Parietal lobe (tissue), 1 donor: ENCODE data around the gene CCDC57. TPM values are rescaled to one million over a fixed set of nuclear protein-coding genes. Genes with fewer than 3 reads are reported as not detected.

Experiments used
- total RNA-seq: library from RNA; depleted of rRNA; stranded (reverse); fragments of >200 nt; gene quantifications from one replicate; pipeline ENCODE4 v1.2.3, GENCODE V29; 2014

The CCDC57 gene, protein sequence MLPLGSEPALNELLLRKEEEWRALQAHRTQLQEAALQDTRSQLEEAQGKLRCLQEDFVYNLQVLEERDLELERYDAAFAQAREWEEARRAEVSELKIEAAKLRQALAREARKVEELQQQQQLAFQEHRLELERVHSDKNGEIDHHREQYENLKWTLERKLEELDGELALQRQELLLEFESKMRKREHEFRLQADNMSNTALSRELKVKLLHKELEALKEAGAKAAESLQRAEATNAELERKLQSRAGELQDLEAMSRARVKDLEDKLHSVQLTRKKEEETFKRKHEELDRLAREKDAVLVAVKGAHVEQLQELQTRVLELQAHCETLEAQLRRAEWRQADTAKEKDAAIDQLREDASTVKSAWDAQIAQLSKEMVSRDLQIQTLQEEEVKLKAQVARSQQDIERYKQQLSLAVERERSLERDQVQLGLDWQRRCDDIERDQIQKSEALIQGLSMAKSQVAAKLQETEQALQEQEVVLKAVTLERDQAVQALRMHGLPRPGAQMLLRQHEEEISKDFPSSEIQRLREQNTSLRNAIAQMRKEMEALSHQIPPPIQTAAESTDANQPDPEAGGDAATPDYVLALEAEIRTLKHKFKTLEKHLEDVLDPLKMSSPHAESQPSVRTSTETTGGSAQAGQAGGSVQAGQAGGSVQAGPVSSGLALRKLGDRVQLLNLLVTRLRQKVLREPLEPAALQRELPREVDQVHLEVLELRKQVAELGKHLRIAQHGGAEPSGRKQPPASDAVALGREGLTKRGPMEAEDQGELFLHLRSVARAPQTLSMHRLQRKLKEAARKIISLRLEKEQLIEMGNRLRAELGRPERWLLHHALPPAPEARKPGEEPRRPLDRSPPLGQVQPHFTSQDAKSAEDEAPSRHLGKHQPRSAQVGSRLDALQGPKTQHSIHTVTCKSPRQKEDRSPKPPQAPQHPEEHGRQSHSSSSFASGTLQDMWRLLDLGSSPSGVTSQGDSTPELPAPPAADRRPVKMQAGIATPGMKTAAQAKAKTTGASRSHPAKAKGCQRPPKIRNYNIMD
- 72.0 TPM for total RNA-seq

DNA sequence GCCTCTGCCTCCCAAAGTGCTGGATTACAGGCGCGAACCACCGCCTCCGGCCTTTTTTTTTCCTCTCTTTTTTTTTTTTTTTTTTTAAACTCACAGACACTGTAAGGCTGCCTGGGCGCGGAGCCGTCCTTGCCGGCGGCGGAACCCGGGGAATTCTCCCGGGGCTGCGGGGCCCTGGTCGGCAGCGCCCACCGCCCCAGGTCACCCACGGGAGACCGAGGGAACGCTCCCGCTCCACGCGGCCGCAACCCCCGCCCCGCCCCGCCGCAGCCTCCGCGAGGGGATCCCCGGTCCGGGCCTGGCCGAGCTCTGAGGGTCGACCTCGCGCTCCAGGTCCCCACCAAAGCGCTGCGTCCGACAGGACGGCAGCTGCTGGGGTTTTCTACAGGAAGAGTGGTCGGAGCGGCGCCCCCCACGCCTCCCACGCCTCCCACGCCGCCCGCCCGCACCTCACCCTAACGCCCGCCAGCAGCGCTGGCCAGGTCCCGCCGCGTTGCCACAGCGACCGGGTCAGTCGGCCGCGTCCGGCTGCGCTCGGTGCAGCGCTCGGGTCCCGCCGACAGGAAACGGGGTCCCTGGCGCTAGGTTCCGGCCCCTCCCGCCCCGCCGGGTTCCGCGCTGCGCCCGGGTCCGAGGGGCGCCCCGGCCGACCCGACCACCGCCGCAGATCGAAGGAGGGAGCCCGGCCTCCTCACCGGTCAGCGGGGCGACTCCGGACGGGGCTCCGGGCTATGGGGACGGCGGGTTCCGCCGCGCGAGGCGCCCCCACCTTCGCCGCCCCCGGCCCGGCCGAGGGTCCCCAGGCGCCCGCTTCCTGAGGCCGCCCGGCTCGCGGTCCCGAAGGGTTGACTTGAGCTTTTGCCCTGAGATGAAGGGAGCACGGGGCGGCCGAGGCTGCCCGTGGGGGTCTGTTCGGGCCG lies at the start of gene CCDC57:
TSS of gene CCDC57 (minus strand) at position 512 of the 920 bp plus-strand sequence. CDS start 10,898 bp downstream, outside the sequence.

DNA sequence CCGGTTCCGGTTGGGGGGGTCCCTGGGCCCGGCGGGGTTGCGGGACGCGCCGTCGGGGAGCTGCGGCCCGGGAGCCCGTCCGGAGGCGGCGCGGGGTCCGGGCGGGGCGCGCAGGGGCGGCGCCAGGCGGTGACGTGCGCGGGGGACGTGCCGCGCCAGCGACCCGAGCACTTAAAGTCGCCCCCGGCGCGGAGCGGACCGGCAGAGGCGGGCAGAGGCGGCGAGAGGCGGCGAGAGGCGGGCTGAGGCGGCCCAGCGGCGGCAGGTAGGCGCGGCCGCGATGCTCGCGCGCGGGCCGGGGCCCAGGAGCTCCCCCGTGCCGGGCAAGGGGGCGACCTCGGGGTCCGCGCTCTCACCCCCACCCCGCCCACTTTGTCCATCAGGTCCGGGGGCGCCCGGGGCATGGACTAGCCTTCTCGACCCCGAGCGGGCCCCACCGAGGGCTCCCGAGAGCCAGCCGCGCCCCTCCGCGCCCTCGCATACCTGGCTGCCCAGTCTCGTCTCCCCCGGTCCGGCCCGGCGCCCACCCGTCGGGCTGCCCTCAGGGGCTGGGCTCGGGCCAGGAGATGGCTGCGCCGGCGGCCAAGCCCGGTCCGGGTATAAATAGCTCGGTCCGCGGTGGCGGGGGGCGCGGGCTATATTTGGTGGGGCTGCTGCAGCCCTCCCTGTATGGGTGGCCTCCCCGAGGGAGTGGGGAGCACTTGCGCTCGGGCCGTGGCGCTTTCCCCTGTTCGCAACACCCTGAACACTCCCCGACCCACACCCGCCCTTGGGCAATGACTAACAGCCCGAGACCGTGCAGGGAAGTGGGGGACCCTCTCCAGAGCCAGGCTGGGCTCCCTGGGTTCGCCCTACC lies 16.4 kb upstream of the CCDC57 start, which contains the start of gene SLC16A3:
TSS of gene SLC16A3 (plus strand) at position 201 of the 856 bp plus-strand sequence. CDS start 6,967 bp downstream, outside the sequence.

DNA sequence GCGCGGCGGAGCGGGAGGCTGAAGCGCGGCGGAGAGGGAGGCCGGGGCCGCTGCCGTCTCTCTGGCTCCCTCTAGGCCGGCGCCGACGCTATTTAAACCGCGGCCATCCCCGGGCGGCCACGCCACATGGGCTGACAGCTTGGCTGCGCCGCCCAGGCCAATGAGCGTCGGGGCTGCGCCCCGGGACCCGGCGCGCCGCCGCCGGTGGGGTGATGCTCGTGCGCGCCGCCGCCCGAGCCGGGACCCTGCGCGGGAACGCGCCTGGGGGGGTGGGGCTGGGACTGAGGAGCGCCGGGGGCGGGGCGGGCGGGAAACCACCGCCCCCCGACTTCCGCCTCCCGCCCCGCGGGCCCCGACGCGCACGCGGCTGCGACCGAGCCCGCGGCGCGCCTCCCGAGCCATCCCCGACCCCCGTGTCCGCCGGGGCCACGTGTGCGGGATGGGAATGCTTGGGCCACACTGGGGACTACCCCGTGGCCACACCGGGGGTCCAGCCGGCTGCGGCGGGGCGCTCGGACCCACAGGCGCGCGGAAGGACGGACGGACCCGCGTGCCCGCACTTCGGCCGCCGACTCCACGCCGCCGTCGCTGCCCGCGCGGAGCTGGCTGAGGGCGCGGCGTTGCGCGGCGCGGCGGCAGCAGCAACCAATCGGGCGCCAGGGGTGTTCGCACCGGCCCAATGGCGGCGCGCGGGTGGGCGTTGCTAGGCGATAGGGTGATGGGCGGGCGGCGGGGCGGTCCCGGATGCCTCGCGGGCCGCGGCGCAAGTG lies 114.3 kb downstream of the CCDC57 start, which contains the start of gene FASN:
TSS of gene FASN (minus strand) at position 68 of the 770 bp plus-strand sequence. CDS start 1,791 bp downstream, outside the sequence.

DNA sequence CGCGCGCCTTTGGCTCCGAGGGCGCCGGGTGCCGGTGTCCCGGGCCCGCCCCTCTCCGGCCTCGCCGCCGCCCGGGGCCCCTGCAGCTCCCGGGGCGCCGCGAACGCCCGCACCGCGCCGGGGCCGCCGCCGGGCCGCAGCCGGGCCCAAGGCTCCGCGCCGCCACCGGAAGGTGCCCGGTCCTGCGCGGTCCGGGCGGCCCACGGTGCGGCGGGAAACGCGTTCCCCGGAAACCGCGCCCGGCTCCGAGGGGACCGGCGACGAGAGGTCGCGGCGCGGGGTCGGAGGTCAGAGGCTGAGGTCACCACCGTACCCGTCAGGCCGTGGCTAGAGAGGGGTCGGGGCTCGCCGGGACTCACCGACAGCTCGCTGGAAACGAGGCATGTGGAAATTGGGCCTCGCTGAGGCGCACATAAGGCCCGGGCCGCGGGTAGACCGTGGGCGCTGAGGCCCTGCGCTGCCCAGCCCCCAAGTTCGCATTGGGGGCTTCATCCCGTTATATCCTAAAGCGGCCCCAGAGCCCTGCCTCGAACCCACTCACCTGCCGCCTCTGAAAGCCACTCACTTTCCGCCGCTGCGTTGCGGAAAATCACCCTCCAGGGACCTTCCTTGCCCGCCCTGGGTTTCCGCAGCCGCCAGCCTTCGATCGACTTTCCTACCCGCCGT lies 146.9 kb downstream of the CCDC57 start, which contains the start of gene DUS1L:
TSS of gene DUS1L (minus strand) at position 167 of the 666 bp plus-strand sequence. CDS start 745 bp downstream, outside the sequence.

DNA sequence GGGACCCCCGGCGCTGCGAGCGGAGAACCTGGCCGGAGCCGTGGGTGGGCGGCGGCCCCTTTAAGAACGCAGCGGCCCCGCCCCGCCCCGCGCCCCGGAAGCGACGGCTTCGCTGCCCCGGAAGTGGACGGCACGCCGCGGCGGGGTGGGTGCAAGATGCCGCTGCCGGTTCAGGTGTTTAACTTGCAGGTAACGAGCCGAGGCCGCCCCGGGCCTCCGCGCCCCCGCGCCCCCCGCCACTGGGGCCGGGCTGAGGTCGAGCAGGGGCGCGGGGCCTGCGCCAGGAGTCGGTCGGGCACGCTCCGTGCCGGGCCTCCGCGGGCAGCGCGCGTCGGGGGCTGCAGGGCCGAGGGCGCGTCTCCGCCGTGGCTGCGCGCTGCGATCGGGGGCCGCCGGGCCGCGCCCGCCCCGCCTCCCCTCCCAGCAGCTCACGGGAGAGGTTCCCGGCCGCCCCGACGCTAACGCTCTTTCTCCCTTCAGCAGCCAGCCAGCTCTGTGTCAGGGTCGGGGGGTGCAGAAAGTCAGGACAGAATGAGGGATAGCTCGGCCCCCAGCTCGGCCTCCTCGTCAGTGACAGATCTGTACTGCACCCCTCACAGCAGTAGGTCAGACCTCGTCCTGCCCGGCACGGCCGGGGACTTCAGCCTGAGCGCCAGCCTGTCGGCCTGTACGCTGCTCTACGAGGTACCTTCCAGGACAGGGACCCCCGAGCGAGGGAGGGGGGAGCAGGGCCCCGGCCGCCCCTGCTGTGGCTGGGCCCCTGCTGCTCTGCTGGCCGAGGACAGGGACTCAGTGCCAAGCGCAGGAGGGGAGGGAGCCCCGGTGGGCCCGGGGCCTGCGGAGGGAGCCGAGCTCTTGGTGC lies 160.6 kb downstream of the CCDC57 start, which contains the start of the genes GPS1 and RFNG:
TSS of gene GPS1 (plus strand) at position 123 of the 862 bp plus-strand sequence. CDS start at position 157, 34 bp downstream.
TSS of gene RFNG (minus strand) at position 36 of the 862 bp plus-strand sequence. CDS start 45 bp downstream, outside the sequence.

Other genes with a start within 250 kb of the CCDC57 start
- gene ASPSCR1, start 235.2 kb downstream of the CCDC57 start, total RNA-seq, result 22.5 TPM
- 28.5 TPM for gene CENPX, start 190.0 kb downstream of the CCDC57 start, total RNA-seq
- 24.7 TPM for gene LRRC45, start 189.5 kb downstream of the CCDC57 start, total RNA-seq
- 80.4 TPM for gene RAC3, start 181.2 kb downstream of the CCDC57 start, total RNA-seq
- 16.3 TPM for gene DCXR, start 175.1 kb downstream of the CCDC57 start, total RNA-seq
- 27.2 TPM for gene RFNG, start 161.0 kb downstream of the CCDC57 start, total RNA-seq
- gene GPS1, start 160.9 kb downstream of the CCDC57 start, total RNA-seq, result 78.9 TPM
- gene DUS1L, start 147.0 kb downstream of the CCDC57 start, total RNA-seq, result 34.4 TPM
- gene FASN, start 114.6 kb downstream of the CCDC57 start, total RNA-seq, result 128 TPM
- 2.8 TPM for gene SLC16A3, start 16.2 kb upstream of the CCDC57 start, total RNA-seq
- gene CSNK1D, start 60.9 kb upstream of the CCDC57 start, total RNA-seq, result 42.3 TPM
- not detected for gene CD7, start 104.8 kb upstream of the CCDC57 start, total RNA-seq
- gene SECTM1, start 120.9 kb upstream of the CCDC57 start, total RNA-seq, result not detected
- gene TEX19, start 146.4 kb upstream of the CCDC57 start, total RNA-seq, result not detected
- gene UTS2R, start 158.9 kb upstream of the CCDC57 start, total RNA-seq, result not detected
- gene HEXD, start 205.5 kb upstream of the CCDC57 start, total RNA-seq, result 31.9 TPM
- 16.6 TPM for gene OGFOD3, start 205.7 kb upstream of the CCDC57 start, total RNA-seq
- 35.4 TPM for gene CYBC1, start 237.9 kb upstream of the CCDC57 start, total RNA-seq
- 78.6 TPM for gene NARF, start 245.9 kb upstream of the CCDC57 start, total RNA-seq